HG02884 (cell line): Measurements from ENCODE around the gene FXYD2.

Experiments
- ATAC-seq: cut with Tn5 transposase; IDR thresholded peaks from one replicate; pipeline ENCODE4 v1.9.1; 2021; ENCODE audit warnings: mild to moderate bottlenecking, moderate library complexity; ENCODE audit not compliant: unreplicated experiment

The FXYD2 gene

GRCh38 chr11:117805045-117805444 is 19.5 kb downstream of the FXYD2 start:
- ATAC-seq = no peak

GRCh38 chr11:117803896-117804295 is 20.6 kb downstream of the FXYD2 start:
- ATAC-seq = no peak

- no peak for ATAC-seq
Measured at GRCh38 chr11:117799634-117800033, 24.9 kb downstream of the FXYD2 start.

- ATAC-seq = no peak
Measured at GRCh38 chr11:117796872-117797529, 27.5 kb downstream of the FXYD2 start, which contains the start of gene DSCAML1. DSCAML1 (minus strand) TSS chr11:117797216; CDS start chr11:117797079, 137 bp downstream.

GRCh38 chr11:117796456-117796871 is 28.1 kb downstream of the FXYD2 start:
- ATAC-seq = no peak

GRCh38 chr11:117795638-117796455 is 28.7 kb downstream of the FXYD2 start:
- no peak for ATAC-seq

GRCh38 chr11:117794772-117795629 is 29.5 kb downstream of the FXYD2 start:
- no peak for ATAC-seq

- no peak for ATAC-seq
Measured at GRCh38 chr11:117794135-117794534, 30.4 kb downstream of the FXYD2 start.

GRCh38 chr11:117793583-117793982 is 31.0 kb downstream of the FXYD2 start:
- no peak for ATAC-seq

GRCh38 chr11:117792992-117793391 is 31.6 kb downstream of the FXYD2 start:
- no peak for ATAC-seq

GRCh38 chr11:117792241-117792640 is 32.3 kb downstream of the FXYD2 start:
- ATAC-seq = no peak

GRCh38 chr11:117790279-117790678 is 34.3 kb downstream of the FXYD2 start:
- ATAC-seq = no peak

- ATAC-seq = no peak
Measured at GRCh38 chr11:117789241-117789640, 35.3 kb downstream of the FXYD2 start.

- ATAC-seq = no peak
Measured at GRCh38 chr11:117786135-117786870, 38.2 kb downstream of the FXYD2 start.

- no peak for ATAC-seq
Measured at GRCh38 chr11:117782101-117782500, 42.4 kb downstream of the FXYD2 start.

GRCh38 chr11:117781627-117782026 is 42.9 kb downstream of the FXYD2 start:
- ATAC-seq = no peak

GRCh38 chr11:117780456-117780855 is 44.1 kb downstream of the FXYD2 start:
- no peak for ATAC-seq

- no peak for ATAC-seq
Measured at GRCh38 chr11:117774553-117774952, 50.0 kb downstream of the FXYD2 start.

- ATAC-seq = no peak
Measured at GRCh38 chr11:117772360-117772759, 52.2 kb downstream of the FXYD2 start.

GRCh38 chr11:117771841-117772240 is 52.7 kb downstream of the FXYD2 start:
- ATAC-seq = no peak

GRCh38 chr11:117771197-117771596 is 53.3 kb downstream of the FXYD2 start:
- no peak for ATAC-seq
